GM21367 (cell line): ENCODE results near the gene PPP6R1.

Experiments
- ATAC-seq: cut with Tn5 transposase; IDR thresholded peaks from one replicate; pipeline ENCODE4 v1.9.1; 2021; ENCODE audit not compliant: unreplicated experiment

The PPP6R1 gene

DNA sequence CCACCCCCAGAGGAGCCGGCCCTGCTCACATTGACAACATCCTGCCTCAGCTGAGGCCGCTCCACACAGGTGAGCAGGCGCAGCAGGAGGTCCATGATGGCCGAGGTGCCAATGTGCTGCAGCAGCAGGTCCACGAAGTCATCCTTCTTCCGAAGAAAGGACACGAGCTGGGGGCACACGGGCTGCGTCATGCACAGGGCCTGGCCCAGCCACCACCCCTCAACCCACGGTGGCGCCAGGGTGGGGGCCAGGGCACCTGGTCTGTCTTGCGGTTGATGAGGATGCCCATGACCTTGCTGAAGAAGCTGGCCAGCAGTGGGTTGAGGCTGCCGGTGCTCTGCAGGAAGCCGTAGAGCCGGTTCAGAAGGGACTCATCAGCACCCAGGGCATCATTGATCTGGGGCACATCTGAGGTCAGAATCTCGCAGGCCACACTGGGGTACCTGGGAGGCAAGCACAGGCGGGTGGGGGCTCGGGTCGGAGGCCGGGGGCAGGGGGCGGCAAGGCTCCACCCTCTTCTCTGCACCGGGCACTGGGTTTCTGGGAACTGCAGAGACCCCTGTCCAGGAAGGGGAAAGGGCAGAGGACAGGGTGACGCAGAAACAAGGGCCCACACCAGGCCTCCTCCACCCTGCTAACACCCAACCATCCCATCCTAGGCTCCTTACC lies 13.4 kb downstream of the PPP6R1 start:
- no peak for ATAC-seq

DNA sequence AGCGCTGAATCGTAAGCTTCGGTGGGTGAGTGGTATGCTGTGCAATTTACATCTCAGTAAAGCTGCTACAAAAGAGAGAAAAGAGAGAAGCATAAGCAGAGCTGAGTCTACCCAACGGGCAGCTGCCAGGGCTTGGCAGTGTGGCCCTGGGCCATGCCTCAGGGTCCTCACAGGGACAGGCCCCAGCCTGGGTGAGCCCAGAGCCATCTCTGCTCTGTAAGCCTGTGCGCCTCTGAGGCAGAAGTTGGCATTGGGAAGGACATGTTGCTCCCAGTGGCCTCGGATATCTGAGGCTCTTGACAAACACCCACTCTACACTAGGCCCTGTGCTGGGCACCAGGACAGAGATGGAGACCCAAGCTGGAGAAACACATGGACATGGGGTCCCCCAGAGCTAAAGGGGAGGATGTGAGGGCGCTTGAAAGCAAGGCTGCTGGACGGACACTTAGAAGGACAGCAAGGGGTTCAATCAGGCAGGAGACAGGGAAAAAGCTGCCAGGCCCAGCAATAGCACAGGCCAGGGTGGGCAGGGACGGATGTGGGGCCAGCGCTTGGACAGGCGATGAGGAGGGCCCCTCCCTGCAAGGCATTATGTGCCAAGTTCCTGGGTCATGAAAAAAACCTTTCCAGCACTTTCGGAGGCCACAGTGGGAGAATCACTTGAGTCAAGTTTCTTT lies 14.7 kb downstream of the PPP6R1 start:
- no peak for ATAC-seq

DNA sequence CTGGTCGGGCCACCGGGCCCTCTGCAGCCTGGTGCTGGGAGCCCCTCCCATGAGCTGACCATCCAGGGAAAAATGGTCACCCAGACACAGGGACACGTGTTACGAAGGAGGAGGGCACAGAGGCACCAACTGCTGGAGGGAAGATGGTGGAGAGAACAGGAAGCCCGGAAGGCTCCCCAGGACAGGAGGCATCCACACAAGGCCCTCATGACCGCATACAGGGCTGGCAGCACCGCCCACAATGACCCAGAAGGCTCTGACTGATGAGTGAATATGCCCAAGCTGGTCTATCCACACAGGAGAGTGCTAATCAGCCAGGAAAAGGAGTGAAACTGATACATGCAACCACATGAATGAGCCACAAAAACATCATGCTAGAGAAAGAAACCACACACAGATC lies 16.3 kb downstream of the PPP6R1 start:
- no peak for ATAC-seq

DNA sequence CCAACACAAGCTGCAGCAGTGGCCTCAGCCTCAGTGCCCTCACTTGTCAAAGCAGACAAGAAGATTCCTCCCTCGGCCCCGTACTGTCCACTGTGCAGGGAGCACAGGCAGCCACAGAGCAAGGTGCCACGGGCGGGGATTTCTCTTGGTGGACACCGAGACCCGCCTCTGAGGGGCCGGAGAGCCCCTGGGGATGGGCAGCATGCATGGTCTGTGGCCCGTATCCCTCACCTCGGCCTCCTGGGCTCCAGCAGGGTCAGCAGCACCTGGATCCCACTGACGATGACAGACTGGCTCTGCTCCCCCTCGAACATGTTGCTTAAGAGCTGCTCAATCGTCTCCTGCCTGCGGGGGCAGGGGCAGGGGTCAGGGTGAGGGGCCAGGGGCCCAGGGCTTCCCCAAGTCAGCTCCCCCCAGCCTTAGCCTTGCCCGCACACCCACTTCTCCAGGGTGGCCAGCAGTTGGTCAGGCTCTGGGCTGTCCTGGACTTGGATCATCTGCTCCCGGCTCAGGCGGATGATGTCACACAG lies 16.8 kb downstream of the PPP6R1 start:
- ATAC-seq: no peak

DNA sequence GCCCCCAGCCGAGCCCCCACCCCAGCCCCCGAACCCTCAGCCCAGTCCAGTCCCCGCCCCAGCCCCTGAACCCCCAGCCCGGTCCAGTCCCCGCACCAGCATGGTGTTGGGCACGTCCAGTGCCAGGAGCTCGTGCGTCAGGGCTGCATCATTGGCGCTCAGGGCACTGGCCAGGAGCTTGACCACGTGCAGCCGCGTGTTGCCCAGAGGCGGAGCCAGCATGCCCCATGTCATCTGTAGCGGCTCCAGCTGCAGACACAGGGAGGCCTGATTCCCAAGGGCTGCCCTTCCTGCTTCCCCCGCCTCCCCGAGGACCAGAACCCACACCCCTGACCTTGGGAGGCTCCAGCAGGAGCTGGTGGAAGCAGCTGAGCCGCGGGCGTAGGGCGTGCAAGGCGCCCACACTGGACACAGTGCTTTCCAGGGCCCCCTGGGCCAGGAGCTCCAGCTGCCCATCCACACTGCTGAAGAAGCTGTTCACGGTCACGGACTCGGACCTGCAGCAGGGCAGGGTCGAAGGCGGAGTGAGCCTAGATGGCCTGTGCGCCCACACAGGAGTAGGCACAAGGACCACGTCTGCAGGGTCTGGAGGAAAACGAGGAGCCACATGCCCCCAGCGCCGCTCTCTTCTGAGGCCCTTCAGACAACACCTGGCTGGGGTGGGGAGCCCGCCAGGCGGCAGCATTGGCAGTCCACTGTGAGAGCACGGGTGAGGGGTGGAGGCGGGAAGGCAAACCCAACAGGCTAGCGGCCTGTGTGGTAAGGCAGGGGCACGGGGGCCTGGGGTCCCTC lies 17.5 kb downstream of the PPP6R1 start:
- ATAC-seq: no peak

DNA sequence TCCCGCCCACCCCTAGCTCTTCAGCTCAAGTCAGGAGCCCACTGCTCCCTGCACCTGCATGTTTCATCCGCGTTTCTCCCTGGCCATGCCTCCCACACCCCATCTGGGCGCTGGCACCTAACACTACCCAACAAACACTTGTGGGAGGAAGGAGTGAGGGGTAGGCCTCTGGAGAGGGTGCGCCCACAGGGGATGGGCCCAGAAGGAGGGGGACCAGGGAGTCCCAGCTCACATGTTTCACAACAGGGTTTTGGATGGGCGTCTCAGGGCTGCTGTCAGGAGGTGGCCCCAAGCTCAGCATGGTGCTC lies 18.1 kb downstream of the PPP6R1 start:
- no peak for ATAC-seq

DNA sequence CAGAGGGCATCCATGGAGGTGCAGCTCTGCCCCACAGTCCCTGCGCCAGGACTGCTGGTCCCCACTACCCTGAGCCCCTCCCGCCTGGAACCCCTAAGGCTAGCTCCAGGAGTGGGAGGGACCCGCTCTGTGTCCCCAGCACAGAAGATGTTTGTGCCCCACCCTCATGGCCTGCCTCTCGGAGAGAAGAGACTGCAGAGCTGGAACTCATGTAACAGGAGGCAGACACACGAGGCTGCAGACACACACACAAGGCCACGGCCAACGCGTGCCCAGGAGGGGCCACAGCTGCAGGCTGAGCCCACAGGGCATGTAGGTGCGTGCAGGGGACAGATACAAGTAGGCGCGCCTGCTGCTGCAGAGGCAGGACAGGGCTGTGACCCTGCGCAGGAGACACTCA lies 19.8 kb downstream of the PPP6R1 start:
- no peak for ATAC-seq

DNA sequence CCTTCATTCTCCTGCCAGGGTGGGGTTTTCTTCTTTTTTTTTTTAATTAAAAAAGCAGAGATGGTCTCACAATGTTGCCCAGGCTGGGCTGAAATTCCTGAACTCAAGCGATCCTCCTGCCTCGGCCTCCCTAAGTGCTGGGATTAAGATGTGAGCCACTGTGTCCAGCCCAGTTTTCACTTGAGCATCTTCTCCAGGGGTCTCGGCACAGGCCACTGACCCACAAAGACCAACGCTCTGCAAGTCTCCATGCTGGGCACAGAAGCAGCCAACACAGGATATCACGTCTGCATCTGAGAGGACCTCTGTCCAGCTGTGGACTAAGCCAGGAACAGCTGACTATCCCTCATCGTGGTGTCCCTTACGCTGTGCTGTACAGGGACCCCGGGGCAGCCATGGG lies 20.8 kb downstream of the PPP6R1 start:
- ATAC-seq: no peak

DNA sequence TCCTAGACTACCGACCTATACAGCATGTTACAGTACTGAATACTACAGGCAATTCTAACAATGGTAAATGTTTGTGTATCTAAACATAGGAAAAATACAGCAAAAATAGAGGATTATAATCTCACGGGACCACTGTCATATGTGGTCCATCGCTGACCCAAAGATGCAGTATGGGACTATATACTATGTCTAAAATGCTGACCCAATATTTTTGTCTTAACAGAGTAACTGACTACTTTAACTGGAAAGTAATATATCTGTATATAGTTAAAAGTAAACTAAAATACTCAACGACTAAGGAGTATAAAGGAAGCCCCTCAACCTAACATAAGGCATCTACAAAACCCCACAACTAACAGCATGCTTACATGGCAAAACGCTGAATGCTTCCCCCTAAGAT lies 25.8 kb downstream of the PPP6R1 start:
- ATAC-seq: no peak

DNA sequence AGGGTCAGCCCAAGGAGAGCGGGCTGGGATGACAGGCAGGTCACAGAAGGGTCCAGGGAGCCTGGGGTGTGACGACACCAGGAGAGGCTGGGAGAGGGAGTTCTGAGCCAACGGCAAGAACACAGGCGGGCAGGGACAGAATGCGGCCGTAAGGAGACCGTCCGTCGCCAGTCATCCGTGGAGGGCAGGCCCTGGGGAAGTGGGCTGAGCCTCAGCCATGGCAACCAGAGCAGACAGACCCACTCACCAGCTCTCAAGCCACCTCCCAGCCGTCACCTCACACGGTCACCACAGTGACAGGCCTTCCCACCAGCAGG lies 26.6 kb downstream of the PPP6R1 start:
- no peak for ATAC-seq

DNA sequence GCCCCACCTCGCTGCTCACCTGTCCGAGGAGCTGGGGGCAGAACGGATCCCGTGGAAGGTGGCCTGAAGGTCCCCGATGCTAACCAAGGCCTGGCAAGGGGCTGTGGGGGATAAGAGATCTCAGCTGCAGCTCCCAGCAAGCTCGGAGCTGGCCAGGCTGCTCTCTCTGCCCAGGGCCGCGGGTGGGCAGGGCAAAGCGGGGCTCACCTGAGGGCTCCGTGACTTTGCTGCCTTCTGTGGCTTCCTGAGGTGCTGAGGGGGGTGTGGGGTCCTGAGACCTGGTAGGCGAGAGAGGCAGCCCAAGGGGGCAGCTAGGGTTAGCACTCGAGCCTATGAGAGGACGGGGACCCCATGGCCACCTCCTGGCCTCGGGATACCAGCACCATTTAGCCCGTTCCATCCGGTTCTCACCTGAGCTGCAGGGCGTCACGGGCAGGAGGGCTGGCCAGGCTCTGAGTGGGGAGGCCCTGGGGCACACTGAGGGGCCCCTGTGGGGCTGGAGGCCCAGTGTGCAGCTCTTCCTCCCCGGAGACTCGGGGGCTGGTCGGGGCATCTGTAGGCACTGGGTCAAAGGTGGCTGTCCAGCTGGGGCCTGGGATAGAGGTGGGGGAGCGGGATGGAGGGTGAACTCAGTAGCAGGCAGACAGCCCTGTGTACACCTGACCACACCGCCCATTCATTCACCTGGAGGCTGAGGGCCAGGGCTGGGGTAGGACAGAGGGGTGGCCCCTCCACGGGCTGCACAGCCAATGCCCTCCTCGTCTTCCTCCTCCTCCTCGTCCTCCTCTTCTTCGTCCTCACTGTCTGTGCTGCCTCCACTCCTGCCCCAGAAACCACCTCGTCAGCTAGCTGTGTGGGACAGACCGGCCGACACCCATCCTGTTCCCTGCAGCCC lies 27.2 kb downstream of the PPP6R1 start:
- ATAC-seq: no peak

DNA sequence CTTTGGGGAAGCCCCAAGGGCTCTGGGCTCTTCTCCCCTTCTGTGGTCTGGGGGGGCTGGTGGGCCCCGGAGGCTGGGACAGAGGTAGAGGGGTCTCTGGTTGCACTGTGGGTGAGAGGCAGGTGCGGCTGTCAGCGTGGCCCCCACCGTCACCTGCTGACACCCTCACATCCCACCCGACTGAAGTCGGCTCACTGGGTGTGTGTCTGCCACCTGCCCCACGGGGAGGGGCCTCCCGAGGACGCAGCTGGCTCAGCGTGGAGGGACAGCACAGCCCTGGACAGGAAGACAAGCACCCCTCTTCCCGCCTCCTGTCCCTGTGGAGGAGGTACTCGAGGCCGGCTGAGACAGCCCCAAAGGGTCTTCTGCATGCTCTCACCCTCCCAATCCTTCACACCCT lies 28.0 kb downstream of the PPP6R1 start:
- ATAC-seq: no peak

DNA sequence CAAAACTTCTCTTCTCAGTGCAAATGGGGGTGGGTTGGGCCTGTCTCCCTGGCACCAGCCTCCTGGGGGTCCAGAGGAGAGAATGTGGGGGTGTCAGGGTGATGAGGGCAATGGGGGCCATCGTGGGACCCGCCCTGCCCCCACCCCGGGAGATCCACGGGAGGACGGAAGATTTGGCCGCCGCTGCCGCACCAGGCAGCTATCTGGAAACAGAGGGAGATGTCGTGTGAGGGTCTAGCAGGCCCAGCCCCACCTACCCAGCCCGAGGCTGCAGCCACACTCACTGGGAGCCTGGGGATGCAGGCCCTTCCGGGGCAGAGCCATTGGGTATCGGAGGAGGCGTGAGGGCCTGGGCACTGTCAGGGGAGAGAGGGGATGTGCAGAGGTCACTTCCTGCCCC lies 28.5 kb downstream of the PPP6R1 start:
- no peak for ATAC-seq

DNA sequence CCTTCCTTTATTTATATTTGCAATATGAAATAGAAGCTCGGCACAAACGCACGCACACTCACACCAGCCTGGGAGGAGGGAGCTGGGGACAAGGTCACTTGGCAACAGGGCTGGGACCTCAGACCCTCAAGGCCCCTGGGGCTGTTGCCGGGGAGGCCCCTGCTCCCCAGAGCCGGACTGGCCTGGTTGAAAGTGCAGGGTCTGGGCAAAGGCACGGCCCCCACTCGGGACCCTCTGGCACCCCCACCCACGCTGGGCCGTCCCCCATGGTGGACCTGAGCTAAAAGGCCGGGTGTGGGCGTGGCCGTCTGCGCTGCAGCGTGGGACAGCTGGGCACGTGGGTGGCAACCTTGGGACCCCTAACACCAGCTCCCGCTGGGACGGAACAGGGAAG lies 29.0 kb downstream of the PPP6R1 start:
- no peak for ATAC-seq

DNA sequence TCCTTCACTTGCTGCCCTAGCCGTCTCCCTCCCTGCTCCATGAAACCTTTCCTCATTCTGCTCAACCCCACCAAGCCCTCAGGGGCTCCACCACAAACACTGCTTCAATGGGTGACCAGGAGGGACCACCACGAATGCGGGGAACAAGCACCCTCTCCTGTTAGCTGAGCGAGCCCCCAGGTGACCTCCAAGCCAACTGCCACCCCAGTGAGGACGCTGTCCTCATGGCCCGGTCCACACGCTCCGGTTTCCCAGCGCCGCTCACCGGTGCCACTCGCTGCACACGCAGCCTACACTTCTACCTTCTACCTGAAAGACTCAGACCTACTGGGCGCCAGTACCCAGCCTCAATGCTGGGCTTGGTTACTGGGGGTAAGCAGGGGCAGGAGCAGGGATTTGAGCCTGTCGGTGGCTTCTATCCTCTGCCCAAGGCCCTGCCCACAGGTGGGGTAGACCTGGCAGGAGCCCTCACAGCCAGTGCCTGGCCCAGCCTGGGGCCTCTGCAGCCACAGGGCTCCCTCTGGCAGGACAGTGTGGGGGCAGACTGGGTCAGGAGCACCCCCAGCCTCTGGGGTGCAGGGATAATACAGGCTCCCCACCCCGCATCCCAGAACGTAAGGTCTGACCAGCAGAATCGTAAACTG lies 29.6 kb downstream of the PPP6R1 start:
- no peak for ATAC-seq

DNA sequence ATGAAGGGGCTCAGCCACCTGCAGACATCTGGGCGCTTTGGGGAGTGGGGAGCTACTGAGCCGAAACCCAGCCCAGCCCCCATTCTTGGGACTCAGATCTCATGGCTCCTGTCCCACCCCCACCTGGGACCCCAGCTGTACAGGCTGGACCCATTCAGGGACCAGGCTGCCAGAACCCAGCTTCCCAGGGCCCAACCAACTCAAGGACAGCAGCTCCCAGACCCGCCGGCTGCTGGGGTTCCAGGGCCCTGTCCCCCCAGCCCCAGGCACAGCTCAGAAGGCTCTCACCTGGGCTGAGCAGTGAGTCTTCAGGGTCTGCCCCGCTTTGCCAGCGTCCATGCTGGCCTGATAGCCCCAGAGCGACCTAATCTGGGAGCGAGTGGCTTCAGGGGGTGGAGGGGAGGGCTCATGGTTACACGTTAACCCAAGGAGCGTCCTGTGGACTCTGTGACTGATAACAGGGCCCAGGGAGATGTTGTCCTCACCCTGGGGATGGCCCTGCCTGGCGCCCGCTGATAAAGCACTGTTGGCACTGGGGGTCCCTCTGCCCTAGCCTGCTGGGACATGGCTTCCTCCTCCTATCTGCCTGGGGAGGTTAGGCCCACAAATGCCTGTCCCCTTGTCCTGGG lies 30.3 kb downstream of the PPP6R1 start, which contains the start of gene TMEM86B:
TSS of gene TMEM86B (minus strand) at position 361 of the 629 bp plus-strand sequence. CDS start at position 339, 22 bp downstream.
- ATAC-seq: no peak

DNA sequence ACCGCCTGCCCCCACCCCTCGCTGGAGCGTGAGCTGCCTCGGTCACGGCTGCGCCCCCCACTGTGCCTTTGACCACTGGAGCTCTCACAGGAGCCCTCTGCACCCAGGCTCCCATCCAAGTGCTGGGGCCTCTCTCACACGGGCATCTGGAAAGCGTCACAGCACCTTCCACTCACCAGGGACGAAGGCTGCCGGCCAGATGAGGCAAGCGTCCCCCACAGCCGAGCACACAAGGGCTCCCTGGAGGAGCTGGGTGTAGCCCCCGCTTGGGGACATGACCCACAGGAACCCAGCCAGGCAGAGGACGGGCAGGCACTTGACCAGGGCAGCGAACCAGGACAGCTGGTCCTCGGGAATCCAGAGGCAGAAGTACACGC lies 30.8 kb downstream of the PPP6R1 start:
- ATAC-seq: no peak

DNA sequence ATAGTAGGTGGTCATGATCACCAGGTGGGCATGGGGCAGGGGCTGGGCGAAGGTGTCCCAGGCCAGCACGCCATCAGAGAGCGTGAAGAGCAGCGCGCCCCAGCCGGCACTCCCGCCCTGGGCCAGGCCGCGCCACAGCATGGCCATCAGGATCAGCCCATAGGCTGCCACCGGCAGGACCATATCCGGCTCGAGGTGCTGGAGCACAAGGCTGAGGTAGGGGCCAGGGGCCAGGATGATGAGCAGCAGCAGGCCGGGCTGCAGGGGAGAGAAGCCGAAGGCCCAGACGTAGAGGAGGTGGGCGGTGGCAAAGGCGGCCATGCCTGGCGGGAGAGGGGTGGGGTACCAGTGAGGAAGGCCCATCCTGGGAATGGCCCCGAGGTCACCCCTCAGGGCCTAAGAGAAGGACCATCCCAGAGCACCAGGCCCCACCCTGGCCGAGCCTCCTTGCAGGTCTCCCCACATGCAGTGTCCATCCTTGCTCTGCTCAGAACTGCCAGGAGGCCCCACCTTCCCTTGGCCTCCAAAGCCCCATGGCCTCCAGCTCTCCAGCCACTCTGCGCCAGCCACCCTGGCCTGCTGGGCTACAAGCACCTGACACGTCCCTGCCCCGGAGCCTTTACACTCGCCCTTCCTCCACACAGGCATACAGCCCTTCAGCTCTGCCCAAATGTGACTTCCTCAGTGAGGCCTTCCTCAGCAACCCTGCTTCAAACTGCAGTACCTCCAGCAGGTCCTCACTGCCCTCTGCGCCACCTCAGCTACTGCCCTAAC lies 31.4 kb downstream of the PPP6R1 start:
- no peak for ATAC-seq

DNA sequence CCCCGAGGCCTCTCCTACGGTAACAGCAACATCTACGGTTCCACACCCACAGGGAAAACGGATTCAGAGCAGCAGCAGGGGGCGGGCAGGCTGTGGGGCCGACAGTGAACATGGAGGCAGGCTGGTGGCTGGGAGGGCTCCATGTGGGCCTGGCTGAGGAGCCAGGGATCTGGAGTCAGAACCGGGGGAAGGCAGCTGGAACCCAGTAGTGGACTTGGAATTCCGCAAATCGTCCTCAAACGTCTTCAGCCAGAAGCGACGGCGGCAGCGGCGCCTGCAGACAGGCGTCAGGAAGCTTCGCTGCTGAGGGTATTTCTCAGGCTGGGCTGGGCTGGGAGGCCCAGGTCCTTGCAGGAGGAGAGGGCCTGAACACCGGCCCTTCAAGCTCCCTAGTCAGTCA lies 32.0 kb downstream of the PPP6R1 start:
- ATAC-seq: no peak

DNA sequence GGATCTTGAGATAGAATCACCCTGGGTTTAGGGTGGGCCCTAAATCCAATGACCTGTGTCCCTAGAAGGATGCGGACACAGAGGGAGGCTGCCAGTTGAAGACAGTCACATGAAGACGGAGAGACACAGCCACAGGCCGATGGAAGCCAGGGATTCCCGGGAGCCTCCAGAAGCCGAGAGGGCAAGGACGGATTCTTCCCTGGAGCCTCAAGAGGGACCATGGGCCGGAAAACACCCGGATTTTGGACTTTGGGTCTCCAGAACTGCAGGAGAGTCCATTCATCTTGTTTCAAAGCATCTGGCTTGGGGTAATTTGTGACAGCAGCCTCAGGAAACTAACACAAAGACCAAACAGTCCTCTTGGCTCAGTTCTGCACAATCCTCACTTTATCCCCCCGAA lies 32.5 kb downstream of the PPP6R1 start:
- no peak for ATAC-seq
